Gastroesophageal sphincter (tissue), 3 donors: Measurements from ENCODE around the gene RANBP10.

Experiments used
- CTCF ChIP-seq, 4 experiments: fragments of 200-600 bp in 2 of 4; fragments of 450-650 bp in 2 of 4; sonication (generic) in 1 of 4; IDR thresholded peaks; one replicate each; pipeline ENCODE4 v1.5.1; 2017 to 2019; ENCODE audit warnings: antibody characterized with exemption in 4 of 4, mild to moderate bottlenecking in 2 of 4, moderate library complexity in 2 of 4
- EP300 ChIP-seq: sonication (generic); formaldehyde crosslinking; IDR thresholded peaks from one replicate; pipeline ENCODE4 v1.6.1; 2017; ENCODE audit warnings: antibody characterized with exemption, mild to moderate bottlenecking
- POLR2A ChIP-seq, 2 donors: fragments of 450-650 bp; IDR thresholded peaks; one replicate each; pipeline ENCODE4 v1.6.1; 2017; ENCODE audit warnings: antibody characterized with exemption in 2 of 2, mild to moderate bottlenecking in 2 of 2, moderate library complexity in 1 of 2
- POLR2AphosphoS5 ChIP-seq: sonication (generic); formaldehyde crosslinking; IDR thresholded peaks from one replicate; pipeline ENCODE4 v1.6.1; 2017; ENCODE audit warnings: antibody characterized with exemption

DNA sequence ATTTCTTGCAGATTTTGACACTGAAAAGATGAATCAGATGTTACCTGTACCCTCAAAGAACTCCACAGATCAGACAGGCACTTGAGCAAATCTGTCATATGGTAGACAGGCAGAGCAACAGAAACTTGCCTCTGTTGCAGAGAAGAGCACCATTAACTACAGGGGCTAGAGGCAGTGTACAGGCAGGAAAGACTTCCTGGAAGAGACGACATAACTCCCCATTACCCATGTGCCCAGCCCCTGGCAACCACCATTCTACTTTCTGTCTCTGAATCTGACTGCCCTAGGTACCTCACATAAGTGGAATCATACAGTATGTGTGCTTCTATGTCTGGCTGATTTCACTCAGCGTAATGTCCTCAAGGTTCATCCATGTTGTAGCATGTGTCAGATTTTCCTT is 102.7 kb downstream of the RANBP10 start:
- TF ChIP-seq EP300 (no peak), POLR2AphosphoS5 (no peak), CTCF (IDR thresholded peaks at IDR 0.05) (no peak), POLR2A (IDR thresholded peaks at IDR 0.05) (no peak)
